Activated CD8-positive, alpha-beta memory T cell treated with anti-CD3 and anti-CD28 coated beads for 48 hours (primary cell): ENCODE data around the gene STX5.
"Not testable (repeated sequence)": the region's sequence is repeated elsewhere in the genome, so short reads cannot be mapped to it uniquely, and the experiment has no call there.

Experiments used
- DNase-seq, 3 experiments: peaks; one replicate each; pipeline ENCODE4 v3.0.0-alpha.2; 2020; ENCODE audit warnings: low read depth in 2 of 3, low spot score in 2 of 3

STX5 gene

GRCh38 chr11:62854825-62855570, 23.1 kb upstream of the STX5 start:
- no peak for DNase-seq

DNA sequence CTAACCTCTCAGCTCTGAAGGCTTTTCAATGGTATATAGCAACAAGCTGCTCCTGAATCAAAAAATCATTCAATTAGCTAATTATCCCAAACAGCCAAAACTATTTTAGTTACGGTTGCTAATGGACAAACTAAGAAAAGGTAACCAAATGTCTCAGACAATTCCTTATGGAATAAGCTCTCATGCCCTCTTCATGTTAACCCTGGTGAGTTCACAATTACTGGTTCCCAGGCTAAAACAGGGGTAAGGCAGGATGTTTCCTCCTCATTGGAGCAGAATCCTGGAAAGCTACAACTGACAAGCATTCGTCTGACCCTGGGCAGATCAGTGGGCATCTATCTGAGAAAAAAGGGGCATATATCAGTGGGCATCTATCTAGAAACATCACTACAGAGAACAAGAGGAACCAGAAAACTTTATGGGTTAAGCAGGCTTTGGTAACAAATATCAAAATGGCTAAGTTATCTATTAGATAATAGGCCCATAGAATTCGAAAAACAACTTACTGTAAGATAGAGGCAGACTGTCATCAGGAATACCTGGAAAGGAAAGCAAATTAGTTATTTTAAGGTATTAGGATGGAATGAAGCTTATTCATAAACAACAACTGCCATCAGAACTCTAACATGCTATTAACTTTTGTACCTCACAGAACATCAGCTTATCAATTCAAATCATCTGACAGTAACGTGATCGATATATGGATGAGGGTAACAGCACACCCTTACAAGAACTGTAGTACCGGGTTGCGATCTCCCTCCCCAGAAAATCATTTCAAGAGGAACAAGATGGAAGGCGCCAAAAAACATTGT, 22.4 kb upstream of the STX5 start:
- DNase-seq, result no peak

GRCh38 chr11:62853279-62853965, 21.6 kb upstream of the STX5 start:
- no peak for DNase-seq

GRCh38 chr11:62852523-62853188, 20.8 kb upstream of the STX5 start:
- no peak for DNase-seq

- no peak for DNase-seq
Observed at GRCh38 chr11:62851807-62852522, 20.1 kb upstream of the STX5 start.

DNA sequence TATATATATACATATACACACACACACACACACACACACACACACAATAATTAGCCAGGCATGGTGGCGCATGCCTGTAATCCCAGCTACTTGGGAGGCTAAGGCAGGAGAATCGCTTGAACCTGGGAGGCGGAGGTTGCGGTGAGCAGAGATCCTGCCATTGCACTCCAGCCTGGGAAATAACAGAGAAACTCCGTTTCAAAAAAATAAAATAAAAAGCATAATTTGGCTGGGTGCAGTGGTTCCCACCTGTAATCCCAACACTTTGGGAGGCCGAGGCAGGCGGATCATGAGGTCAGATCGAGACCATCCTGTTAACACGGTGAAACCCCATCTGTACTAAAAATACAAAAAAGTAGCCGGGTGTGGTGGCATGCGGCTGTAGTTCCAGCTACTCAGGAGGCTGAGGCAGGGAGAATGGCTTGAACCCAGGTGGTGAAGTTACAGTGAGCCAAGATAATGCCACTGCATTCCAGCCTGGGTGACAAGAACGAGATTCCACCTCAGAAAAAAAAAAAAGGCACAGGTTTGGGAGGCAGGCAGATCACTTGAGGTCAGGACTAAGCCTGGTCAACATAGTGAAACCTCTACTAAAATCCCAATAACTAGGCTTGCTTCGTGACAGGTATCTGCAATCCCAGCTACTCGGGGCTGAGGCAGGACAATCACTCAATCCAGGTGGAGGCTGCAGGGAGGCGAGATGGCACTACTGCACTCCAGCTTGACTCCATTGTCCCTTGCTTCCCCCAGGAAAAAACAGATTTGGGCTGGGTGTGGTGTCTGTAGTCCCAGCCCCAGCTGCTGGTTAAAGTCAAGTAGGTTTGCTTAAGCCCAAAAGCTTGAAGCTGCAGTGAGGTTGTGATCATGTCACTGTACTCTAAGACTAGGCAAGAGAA, 19.3 kb upstream of the STX5 start:
- DNase-seq, result peak in 1 of 3 experiments; percentile 39

GRCh38 chr11:62847767-62848314, 16.0 kb upstream of the STX5 start:
- DNase-seq, result no peak

DNA sequence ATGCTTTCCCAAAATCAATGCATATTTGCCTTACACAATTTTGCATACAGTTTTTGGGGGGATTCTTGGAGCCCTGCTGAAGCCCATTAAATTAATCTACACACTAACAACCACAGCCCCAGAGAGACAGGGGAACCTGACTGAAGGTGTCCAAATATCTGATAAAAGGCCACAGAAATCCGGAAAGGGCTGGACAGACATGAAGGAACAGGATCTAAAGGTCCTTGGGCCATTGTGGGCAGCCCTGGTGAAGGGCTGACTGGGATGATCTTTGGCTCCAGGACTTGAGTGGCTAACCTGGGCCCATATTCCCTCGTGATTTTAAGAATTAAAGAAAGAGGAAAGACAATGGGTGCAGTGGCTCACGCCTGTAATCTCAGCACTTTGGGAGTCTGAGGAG, 14.3 kb upstream of the STX5 start:
- DNase-seq, result no peak

GRCh38 chr11:62844154-62844553, 12.3 kb upstream of the STX5 start:
- DNase-seq, result no peak

GRCh38 chr11:62843466-62843865, 11.6 kb upstream of the STX5 start:
- DNase-seq, result no peak

GRCh38 chr11:62842891-62843290, 11.0 kb upstream of the STX5 start:
- not testable (repeated sequence) for DNase-seq

GRCh38 chr11:62842171-62842741, 10.4 kb upstream of the STX5 start:
- DNase-seq, result no peak

DNA sequence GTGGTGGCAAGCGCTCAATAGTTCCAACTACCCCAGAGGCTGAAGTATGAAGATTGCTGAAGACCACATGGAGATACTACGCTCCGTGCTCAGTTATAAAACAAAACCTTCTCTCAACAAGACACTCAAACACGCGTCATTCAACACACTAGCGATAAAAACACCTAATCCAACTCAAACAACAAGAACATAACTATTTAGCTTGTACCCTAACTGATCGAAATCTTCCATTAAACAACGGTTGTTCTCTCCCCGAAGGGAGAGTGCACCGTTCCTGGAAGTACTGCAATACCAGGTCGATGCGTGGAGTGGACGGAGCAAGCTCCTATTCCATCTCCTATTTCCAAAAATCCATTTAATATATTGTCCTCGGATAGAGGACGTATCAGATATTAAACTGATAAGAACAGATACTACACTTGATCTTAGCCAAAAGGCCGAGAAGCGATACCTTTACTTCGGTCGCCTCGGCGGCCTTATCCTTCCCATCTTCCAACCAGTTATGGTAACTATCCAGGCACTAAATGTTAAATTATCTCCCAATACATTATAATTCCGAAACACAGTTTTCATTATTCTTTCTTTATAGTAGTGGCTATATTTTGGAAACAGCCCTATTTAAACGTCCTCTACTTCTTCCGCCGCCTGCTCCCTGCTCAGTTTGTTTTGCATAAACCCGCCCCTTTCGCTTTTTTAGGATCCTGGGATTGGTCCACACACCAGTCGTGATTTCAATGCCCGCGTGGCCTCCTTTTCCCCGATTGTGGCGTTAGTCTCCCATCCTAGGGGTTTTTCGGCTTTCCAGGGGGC, 9.7 kb upstream of the STX5 start:
- peak in 2 of 3 experiments; percentile 51 to 84 for DNase-seq

DNA sequence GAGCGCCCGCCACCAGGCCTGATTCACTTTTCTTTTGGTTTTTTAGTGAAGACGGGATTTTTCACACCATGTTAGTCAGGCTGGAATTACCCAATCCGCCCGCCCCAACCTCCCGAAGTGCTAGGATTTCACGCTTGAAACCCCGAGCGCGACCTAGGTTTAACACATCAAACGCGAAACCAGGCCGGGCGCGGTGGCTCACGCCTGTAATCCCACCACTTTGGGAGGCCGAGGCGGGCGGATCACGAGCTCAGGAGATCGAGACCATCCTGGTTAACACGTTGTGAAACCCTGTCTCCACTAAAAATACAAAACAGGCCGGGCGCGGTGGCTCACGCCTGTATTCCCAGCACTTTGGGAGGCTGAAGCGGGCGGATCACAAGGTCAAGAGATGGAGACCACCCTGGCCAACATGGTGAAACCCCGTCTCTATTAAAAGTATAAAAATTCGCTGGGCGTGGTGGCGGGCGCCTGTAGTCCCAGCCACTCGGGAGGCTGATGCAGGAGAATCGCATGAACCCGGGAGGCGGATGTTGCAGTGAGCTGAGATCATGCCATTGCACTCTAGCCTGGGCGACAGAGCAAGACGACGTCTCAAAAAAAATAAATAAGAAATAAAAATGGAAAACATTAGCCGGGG, 9.0 kb upstream of the STX5 start:
- peak in 2 of 3 experiments; percentile 56 to 65 for DNase-seq

DNA sequence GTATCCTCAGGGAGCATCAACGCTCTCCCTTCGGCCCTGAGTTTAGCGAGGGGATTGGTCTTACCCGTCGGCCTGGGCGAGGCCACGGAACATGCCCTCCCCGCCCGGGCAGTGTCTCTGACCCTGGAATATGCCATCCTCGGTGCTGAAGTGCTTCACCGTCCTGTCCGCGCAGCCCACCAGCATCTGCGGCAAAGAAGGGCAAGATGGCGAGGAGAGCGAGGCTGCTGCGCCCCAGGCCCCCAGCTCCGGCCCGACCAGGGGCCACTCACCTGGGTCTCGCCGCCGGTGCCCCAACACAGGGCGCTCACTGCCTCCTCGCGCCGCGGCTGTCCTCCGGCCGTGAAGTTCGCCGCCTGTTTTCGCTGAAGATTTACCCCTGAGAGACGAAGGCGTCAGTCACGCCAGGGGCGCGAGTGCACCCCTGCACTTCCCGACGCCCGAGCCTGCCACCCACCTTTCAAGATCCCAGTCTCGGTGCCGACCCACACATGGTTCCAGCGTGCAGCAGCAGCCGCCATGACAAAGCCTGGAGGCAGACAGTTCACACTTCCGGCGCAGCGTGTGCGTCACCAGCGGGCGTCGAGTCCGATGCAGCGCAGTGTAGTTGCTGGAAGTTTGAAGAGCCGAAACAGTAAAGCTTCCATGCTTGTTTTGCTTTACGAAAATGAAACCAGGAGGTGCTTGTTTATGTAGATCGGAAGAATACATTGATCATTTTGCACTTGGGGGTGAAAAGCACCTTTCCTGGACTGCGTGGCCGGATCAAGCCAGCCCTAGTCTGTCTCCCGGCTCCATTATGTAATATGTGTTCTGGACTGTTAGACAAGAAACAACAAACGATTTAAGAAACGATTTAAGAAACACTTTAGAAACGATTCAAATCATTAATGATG, 7.4 kb upstream of the STX5 start, which contains the start of gene WDR74:
WDR74 (minus strand) TSS at position 541 of the 896 bp plus-strand sequence; CDS start at position 521, 20 bp downstream.
- peak in 2 of 3 experiments; percentile 69 to 73 for DNase-seq

- no peak for DNase-seq
Observed at GRCh38 chr11:62835336-62835735, 3.5 kb upstream of the STX5 start.
